ENCODE measurements around the gene FOXO3B.
"Not testable (repeated sequence)": the region's sequence is repeated elsewhere in the genome, so short reads cannot be mapped to it uniquely, and the experiment has no call there.

- TF ChIP-seq, protein P1, sequence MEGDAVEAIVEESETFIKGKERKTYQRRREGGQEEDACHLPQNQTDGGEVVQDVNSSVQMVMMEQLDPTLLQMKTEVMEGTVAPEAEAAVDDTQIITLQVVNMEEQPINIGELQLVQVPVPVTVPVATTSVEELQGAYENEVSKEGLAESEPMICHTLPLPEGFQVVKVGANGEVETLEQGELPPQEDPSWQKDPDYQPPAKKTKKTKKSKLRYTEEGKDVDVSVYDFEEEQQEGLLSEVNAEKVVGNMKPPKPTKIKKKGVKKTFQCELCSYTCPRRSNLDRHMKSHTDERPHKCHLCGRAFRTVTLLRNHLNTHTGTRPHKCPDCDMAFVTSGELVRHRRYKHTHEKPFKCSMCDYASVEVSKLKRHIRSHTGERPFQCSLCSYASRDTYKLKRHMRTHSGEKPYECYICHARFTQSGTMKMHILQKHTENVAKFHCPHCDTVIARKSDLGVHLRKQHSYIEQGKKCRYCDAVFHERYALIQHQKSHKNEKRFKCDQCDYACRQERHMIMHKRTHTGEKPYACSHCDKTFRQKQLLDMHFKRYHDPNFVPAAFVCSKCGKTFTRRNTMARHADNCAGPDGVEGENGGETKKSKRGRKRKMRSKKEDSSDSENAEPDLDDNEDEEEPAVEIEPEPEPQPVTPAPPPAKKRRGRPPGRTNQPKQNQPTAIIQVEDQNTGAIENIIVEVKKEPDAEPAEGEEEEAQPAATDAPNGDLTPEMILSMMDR (IDR thresholded peaks at IDR 0.05) = not testable (repeated sequence)
- TF ChIP-seq POLR2A, POLR2AphosphoS5, EP300 (IDR thresholded peaks at IDR 0.05): not testable (repeated sequence)
Observed at GRCh38 chr17:18635773-18636172, 46.3 kb downstream of the FOXO3B start.
